ENCODE results near the gene LRP4. TPM values are rescaled to one million over a fixed set of nuclear protein-coding genes. Genes with fewer than 3 reads are reported as not detected.

LRP4 gene
- total RNA-seq, 1 donor from 2014 or later = 7.6 TPM

- no peak for DNase-seq (ENCODE audit: low read depth)
These were observed 71.9 kb downstream of the LRP4 start for GRCh38 chr11:46846510-46846830.

DNA sequence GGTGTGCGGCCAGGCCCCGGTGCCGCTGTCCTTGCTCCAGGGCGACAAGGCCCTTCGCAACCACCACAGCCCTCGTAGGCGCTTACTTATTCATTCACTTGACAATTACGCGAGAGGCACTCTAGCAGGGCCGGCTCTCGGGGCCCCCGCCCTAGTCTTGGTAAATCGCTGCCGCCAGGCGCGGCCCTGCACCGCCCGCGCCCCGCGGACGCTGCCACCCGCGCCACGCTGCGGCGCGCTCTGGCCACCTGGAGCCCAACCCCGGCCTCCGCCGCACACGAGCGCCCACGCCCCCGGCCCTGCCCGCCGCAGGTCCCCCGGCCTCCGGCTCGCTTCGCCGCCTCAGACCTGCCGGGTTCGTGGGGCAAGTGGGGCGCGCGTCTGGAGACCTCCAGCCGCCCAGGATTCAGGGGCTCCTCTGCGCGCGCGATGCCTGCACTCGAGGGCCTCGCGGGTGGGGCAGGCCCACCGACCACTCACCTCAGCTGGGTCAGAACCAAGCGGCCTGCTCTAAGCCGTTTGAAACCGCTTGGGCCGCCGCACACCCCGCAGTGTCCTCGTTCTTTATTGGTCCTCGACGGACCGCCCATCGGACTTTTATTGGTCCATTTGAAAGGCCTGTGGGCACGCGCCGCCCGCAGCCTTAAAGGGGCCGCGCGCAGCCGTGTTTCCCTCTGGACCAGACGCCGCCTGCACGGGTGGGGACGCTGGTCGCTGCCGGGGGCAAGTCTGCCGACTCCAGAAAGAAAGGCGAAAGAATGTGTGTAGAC, 72.4 kb downstream of the LRP4 start, which contains the start of gene CKAP5:
TSS of gene CKAP5 (minus strand) at position 541 of the 770 bp plus-strand sequence. CDS start 25,049 bp downstream, outside the sequence.
- peak; percentile 93 for DNase-seq (ENCODE audit: low read depth)

GRCh38 chr11:46845440-46845739, 73.0 kb downstream of the LRP4 start:
- no peak for DNase-seq (ENCODE audit: low read depth)

DNA sequence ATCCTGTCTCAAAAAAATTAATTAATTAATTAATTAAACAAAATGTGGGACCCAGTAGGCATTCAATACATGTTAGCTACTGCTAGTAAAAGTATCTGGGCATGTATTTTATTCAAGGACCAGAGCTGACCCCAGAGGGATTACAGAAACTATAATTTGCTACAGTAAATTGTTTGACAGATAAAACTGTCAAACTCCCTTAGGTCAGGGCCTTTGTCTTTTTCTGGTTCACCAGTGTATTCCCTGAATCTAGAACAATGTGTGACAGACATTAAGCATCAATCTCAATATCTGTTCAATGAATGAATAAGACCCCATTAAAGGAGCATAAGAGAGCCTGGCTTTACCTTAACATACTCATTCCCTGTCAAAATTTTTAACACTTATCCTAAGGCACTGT, 78.2 kb downstream of the LRP4 start:
- no peak for DNase-seq (ENCODE audit: low read depth)

DNA sequence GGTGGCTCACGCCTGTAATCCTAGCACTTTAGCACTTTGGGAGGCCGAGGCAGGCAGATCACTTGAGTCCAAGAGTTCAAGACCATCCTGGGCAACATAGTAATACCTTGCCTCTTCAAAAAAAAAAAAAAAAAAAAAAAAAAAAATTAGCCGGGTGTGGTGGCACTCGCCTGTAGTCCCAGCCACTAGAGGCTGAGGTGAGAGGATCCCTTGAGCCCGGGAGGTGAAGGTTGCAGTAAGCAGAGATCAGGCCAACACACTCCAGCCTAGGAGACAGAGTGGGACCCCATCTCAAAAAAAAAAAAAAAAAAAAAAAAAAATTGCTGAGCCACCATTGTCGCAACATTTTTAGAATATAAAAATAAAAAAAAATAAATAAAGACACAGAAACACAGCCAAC, 79.8 kb downstream of the LRP4 start:
- no peak for DNase-seq (ENCODE audit: low read depth)

DNA sequence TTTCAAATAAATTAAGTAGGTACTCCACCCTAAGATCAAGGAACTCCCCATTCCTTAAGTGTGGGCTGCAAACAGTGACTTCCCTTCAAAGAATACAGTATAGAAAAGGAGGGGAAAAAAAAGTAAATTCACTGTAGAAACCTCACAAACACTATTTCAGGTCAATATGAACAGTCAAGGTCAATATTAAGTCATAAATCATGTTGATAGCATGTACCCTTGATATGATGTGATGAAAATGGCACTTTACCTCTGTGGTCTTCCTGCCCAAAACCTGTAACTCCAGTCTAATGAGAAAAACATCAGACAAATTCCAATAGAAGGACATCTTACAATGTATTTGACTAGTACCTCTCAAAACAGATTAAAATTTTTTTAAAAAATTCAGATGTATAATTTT, 80.5 kb downstream of the LRP4 start:
- DNase-seq (ENCODE audit: low read depth) = no peak

DNA sequence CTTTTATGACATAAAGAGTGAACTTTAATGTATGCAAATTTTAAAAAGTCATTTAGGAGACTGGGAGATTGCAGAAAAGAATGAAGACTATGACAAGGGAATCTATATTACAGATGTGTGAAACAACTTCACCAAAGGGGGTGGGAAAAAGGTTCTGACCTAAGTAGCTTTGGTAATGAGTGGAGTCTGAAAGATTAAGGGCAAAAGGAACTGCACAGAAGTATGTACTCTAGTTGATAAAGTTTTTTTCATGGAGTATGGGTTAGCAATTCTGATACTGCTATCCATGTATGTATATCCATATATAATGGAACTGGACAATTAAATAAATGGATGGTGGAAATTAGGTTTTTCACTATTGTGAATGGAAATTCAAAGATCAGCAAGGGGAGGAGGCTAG, 81.5 kb downstream of the LRP4 start:
- DNase-seq (ENCODE audit: low read depth) = no peak

GRCh38 chr11:46836431-46836830, 81.9 kb downstream of the LRP4 start:
- no peak for DNase-seq (ENCODE audit: low read depth)

GRCh38 chr11:46835897-46836296, 82.5 kb downstream of the LRP4 start:
- no peak for DNase-seq (ENCODE audit: low read depth)

DNA sequence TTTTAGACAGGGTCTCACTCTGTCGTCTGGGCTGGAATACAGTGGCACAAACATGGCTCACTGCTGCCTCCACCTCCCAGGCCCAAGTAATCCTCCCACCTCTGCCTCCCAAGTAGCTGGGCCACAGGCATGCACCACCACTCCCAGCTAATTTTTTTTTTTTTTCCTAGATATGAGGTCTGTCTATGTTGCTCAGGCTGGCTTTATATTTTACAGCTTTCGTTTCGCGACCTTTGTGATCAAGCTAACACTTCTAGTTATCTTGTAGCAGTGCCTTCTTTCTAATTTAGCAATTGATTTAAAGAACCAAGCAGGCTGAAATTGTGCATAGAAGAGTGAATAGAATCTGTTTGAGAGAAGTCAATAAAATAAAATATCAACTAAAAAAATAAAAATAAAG, 83.5 kb downstream of the LRP4 start:
- DNase-seq (ENCODE audit: low read depth) = no peak

DNA sequence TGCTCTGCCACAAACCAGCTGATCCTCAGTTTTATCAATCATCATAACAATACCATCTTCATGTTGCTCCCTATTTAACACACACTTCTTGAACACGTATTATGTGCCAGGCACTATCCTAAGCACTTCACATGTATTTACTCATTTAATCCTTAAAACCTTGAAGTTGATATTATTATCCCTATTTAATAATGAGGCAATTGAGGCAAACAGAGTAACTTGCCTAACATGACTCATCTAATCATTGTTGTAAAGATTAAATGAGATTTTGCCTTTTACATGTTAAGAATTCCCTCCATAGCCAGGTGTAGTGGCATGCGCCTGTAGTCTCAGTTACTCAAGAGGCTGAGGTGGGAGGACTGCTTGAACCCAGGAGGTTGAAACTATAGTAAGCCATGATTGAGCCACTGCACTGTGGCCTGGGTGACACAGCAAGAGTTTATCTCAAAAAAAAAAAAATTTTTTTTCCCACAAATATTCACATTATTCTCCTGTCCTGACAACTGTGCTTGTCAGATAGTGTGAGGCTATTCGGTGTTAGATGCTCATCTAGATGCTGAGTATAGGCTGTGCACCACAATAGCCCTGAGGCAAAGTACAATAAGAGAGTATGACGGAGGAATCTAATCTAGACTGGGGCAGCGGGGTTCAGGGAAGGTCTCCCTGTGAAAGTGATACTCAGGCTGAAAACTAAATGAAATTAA, 85.7 kb downstream of the LRP4 start:
- DNase-seq (ENCODE audit: low read depth) = no peak

DNA sequence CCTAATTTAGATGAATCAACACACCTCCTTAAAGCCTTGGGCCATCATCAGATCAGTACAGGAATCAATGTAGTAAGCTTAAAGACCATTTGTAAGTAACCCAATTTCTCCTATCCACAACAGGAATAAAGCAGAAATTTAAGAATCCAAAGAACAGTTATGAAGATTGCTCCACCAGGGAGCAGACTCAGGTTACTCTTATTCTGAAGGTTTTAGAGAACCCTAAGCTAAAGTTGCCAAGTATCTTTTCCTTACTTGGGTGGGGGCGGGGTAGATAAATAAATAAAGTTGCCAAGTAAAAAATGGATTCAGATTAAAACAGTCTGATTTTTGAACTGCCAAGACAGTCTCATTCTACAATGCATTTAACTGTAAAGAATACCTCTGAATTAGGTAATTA, 90.4 kb downstream of the LRP4 start:
- DNase-seq (ENCODE audit: low read depth) = peak; percentile 11

- DNase-seq (ENCODE audit: low read depth) = peak; percentile 85
These were observed 91.9 kb downstream of the LRP4 start for GRCh38 chr11:46826310-46827044.

GRCh38 chr11:46808799-46809431, 109.4 kb downstream of the LRP4 start:
- DNase-seq (ENCODE audit: low read depth) = peak; percentile 63

Other genes with a start within 250 kb of the LRP4 start
- 27.3 and 31.0 TPM in 2 replicates for gene ARHGAP1, start 217.9 kb downstream of the LRP4 start, total RNA-seq
- 8.8 and 10.3 TPM in 2 replicates for gene ZNF408, start 217.5 kb downstream of the LRP4 start, total RNA-seq
- not detected in 2 replicates for gene F2, start 199.3 kb downstream of the LRP4 start, total RNA-seq
- gene CKAP5, start 72.3 kb downstream of the LRP4 start, total RNA-seq = 63.8 and 68.0 TPM in 2 replicates
- gene CSTPP1, start 18.2 kb upstream of the LRP4 start, total RNA-seq = 20.2 and 22.0 TPM in 2 replicates

Data from myocyte (in vitro differentiated cells).